Stomach (tissue), 4 donors: Measurements from ENCODE around the gene NPTX1.

ENCODE experiments used
- POLR2A ChIP-seq, 4 donors: fragments of 450-650 bp; IDR thresholded peaks; one replicate each; pipeline ENCODE4 v1.6.1; 2016; ENCODE audit warnings: antibody characterized with exemption in 4 of 4, control low read depth in 2 of 4, mild to moderate bottlenecking in 1 of 4, moderate library complexity in 1 of 4
- TF ChIP-seq, protein P1 (sequence below), 7 experiments: fragments of 450-650 bp in 4 of 7; fragments of 200-600 bp in 3 of 7; sonication (generic) in 3 of 7; IDR thresholded peaks; one replicate each; pipeline ENCODE4 v1.5.1; 2016 to 2019; ENCODE audit warnings: antibody characterized with exemption in 7 of 7, control low read depth in 2 of 7, mild to moderate bottlenecking in 1 of 7

DNA sequence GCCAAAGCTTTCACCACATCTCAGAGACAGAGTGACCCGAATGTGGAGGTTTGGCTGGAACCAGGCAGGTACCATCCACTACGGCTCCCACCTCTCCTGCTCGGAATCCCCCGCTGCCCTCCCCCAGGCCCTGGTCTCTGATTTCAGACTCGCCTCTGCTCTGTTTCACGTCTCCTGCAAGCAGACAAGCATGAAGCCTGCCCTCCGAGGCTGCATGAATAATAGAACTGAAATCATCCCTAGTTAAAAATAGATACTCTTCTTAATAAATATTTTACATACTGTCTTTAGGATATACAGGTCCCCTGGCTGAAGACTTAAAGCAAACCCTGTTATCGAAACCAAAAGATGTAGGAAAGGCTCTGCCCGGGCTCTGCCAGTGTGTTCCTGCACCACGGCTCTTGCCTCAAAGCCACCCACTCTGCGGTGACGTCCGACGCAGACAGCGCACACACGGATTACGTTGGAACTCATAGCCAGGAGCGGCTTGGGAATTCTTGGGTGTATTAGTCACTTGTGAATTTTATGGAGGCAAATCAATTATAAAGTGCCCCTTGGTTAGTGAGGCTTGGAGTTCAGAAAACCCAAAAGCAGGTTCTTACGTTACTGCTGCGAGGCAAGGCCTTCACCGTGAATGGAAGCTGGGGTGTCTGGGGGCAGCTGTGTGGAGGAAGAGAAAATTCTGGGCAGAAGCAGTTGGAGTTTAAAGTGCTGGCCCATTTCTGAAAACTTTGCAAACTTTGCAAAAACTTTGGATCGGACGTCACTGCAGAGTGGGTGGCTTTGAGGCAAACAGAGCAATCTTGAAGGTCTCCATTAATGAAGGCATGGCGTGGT, 25.6 kb upstream of the NPTX1 start:
- TF ChIP-seq, protein P1, sequence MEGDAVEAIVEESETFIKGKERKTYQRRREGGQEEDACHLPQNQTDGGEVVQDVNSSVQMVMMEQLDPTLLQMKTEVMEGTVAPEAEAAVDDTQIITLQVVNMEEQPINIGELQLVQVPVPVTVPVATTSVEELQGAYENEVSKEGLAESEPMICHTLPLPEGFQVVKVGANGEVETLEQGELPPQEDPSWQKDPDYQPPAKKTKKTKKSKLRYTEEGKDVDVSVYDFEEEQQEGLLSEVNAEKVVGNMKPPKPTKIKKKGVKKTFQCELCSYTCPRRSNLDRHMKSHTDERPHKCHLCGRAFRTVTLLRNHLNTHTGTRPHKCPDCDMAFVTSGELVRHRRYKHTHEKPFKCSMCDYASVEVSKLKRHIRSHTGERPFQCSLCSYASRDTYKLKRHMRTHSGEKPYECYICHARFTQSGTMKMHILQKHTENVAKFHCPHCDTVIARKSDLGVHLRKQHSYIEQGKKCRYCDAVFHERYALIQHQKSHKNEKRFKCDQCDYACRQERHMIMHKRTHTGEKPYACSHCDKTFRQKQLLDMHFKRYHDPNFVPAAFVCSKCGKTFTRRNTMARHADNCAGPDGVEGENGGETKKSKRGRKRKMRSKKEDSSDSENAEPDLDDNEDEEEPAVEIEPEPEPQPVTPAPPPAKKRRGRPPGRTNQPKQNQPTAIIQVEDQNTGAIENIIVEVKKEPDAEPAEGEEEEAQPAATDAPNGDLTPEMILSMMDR (IDR thresholded peaks at IDR 0.05), result no peak
- TF ChIP-seq POLR2A (IDR thresholded peaks at IDR 0.05), result no peak
